Prostate gland (tissue), 2 donors: ENCODE results near the gene ABHD16B.

Experiments used
- POLR2A ChIP-seq: fragments of 450-650 bp; IDR thresholded peaks from one replicate; pipeline ENCODE4 v1.6.1; 2016; ENCODE audit warnings: antibody characterized with exemption, mild to moderate bottlenecking
- TF ChIP-seq, protein P1 (sequence below), 4 experiments: fragments of 200-600 bp in 2 of 4; fragments of 450-650 bp in 2 of 4; sonication (generic) in 2 of 4; IDR thresholded peaks; 1 replicate in 3 of 4; 2 replicates in 1 of 4; pipeline ENCODE4 v1.5.1; 2016 to 2019; ENCODE audit warnings: antibody characterized with exemption in 4 of 4, mild to moderate bottlenecking in 2 of 4, moderate library complexity in 2 of 4

DNA sequence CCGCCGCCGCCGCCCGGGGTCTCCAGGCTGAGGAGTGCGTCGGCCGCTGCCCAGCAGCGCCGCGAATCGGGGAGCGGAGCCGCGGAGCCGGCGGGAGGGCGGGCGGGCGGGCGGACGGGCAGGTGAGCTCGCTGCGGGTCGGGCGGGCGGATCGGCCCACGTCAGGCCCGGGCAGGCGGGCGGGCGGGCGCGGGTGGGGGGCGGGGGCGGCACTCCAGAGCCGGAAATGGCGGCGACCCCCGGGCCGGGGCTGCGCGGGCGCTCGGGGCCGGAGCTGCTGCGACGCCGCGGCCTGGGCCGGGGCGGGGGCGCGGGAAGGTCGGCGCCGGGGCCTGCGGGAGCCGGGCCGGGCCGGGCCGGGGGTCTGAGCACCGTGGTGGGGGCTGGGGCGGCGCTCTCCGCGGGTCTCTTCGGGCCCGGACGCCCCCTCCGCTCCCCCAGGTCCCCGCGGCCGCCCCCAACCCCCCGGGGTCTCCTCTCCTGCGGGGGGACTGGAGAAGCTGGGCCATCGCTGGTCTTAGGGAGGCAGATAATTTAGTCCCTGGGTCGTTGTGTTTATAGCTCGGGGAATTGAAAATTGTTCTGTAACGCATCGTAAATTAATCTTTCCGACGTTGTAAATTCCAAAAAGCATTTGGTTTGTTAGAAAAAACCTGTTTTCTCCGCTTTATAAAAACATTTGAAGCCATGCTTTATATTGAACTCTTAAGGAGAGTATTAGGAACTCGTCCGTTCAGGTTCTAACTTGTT is 34.1 kb downstream of the ABHD16B start:
- TF ChIP-seq, protein P1, sequence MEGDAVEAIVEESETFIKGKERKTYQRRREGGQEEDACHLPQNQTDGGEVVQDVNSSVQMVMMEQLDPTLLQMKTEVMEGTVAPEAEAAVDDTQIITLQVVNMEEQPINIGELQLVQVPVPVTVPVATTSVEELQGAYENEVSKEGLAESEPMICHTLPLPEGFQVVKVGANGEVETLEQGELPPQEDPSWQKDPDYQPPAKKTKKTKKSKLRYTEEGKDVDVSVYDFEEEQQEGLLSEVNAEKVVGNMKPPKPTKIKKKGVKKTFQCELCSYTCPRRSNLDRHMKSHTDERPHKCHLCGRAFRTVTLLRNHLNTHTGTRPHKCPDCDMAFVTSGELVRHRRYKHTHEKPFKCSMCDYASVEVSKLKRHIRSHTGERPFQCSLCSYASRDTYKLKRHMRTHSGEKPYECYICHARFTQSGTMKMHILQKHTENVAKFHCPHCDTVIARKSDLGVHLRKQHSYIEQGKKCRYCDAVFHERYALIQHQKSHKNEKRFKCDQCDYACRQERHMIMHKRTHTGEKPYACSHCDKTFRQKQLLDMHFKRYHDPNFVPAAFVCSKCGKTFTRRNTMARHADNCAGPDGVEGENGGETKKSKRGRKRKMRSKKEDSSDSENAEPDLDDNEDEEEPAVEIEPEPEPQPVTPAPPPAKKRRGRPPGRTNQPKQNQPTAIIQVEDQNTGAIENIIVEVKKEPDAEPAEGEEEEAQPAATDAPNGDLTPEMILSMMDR (IDR thresholded peaks at IDR 0.05) = no peak
- TF ChIP-seq POLR2A = no peak
